K562 (cell line): ENCODE results near the gene LRRC1. TPM values are rescaled to one million over a fixed set of nuclear protein-coding genes. Genes with fewer than 3 reads are reported as not detected.

ENCODE experiments used
- ATAC-seq: fragments of 200-7000 bp; cut with Tn5 transposase; 3 replicates; pipeline ENCODE4 v1.9.1; 2020; ENCODE audit warnings: moderate library complexity
- BruUV-seq: library from RNA; stranded (reverse); fragments of 400-500 nt; replicated peaks from 2 replicates; lab custom pipeline; 2021; lab: Mats Ljungman, UMichigan
- CTCF ChIA-PET: fragments of 300-600 bp; formaldehyde crosslinking; extraction: SDS; loops from one replicate; lab custom pipeline; 2021; ENCODE audit warnings: low intra/inter-chr PET ratio; lab: Yijun Ruan, JAX
- POLR2A ChIA-PET: fragments of 300-600, 350-650 bp; sonication (Branson Sonifier 250); formaldehyde crosslinking; extraction: SDS; loops from one replicate; lab custom pipeline; 2021; ENCODE audit warnings: antibody characterized with exemption, inconsistent platforms; lab: Yijun Ruan, JAX
- DNase-seq, 4 experiments: peaks; one replicate each; pipeline versions ENCODE4 v3.0.0 to v3.0.0-alpha.2; 2011 to 2018; ENCODE audit warnings: low spot score in 3 of 4, mixed read lengths in 3 of 4; ENCODE audit errors: extremely low read depth in 1 of 4
- FAIRE-seq: peaks from 2 replicates; lab custom pipeline; 2011; peaks lifted over from hg19 to GRCh38; lab: Jason Lieb, UNC
- H2AFZ ChIP-seq: 2 replicates; pipeline ENCODE4 v1.6.0; 2011; ENCODE audit warnings: low read depth, low read length, control low read depth, inconsistent platforms
- H3K27ac ChIP-seq: fragments of 200-600 bp; 3 replicates; pipeline ENCODE4 v1.8.0; 2011; ENCODE audit warnings: low read depth, mild to moderate bottlenecking, control low read depth, inconsistent platforms, low read length, moderate library complexity, mixed read lengths; ENCODE audit errors: extremely low read depth
- H3K27me3 ChIP-seq, 2 experiments: fragments of 300-600 bp in 1 of 2; 2 replicates in 1 of 2; 3 replicates in 1 of 2; pipeline versions ENCODE4 v1.6.0 to v1.8.0; 2011; ENCODE audit warnings: inconsistent platforms in 2 of 2, low read length in 2 of 2, mild to moderate bottlenecking in 1 of 2, mixed read lengths in 1 of 2, moderate library complexity in 1 of 2; ENCODE audit not compliant: control insufficient read depth in 2 of 2, insufficient read depth in 2 of 2
- H3K36me3 ChIP-seq: fragments of 300-600 bp; 3 replicates; pipeline ENCODE4 v1.8.0; 2011; ENCODE audit warnings: mild to moderate bottlenecking, low read length, inconsistent platforms; ENCODE audit not compliant: control insufficient read depth, insufficient read depth
- H3K4me1 ChIP-seq, 2 experiments: fragments of 200-600 bp in 1 of 2; replicated peaks in 1 of 2; 2 replicates in 1 of 2; 3 replicates in 1 of 2; pipeline versions ENCODE4 v1.5.1 to v1.8.0; 2011; ENCODE audit warnings: inconsistent platforms in 2 of 2, low read length in 2 of 2, mild to moderate bottlenecking in 1 of 2, mixed read lengths in 1 of 2, moderate library complexity in 1 of 2; ENCODE audit not compliant: control insufficient read depth in 2 of 2, insufficient read depth in 2 of 2
- H3K4me2 ChIP-seq: 2 replicates; pipeline ENCODE4 v1.6.1; 2011; ENCODE audit warnings: low read length, control low read depth, inconsistent platforms, mixed read lengths; ENCODE audit not compliant: insufficient read depth
- H3K4me3 ChIP-seq: fragments of 200-600 bp; sonication (generic), shearing (Covaris generic); 2 replicates; pipeline ENCODE4 v1.5.1; 2016; ENCODE audit warnings: control low read depth, inconsistent platforms
- H3K79me2 ChIP-seq: fragments of 200-600 bp; 3 replicates; pipeline ENCODE4 v1.8.0; 2011; ENCODE audit warnings: low read length, inconsistent platforms; ENCODE audit not compliant: control insufficient read depth, insufficient read depth
- H3K9ac ChIP-seq, 2 experiments: 2 replicates each; pipeline versions ENCODE4 v1.6.0 to v1.6.1; 2011; ENCODE audit warnings: low read depth in 2 of 2, low read length in 2 of 2, control low read depth in 1 of 2, inconsistent platforms in 1 of 2, mild to moderate bottlenecking in 1 of 2, mixed read lengths in 1 of 2; ENCODE audit not compliant: insufficient read depth in 1 of 2
- H3K9me1 ChIP-seq: one replicate; pipeline ENCODE4 v1.6.0; 2011; ENCODE audit warnings: inconsistent platforms, mild to moderate bottlenecking, low read length, moderate library complexity; ENCODE audit not compliant: control insufficient read depth, insufficient read depth
- H3K9me3 ChIP-seq: replicated peaks from 2 replicates; pipeline ENCODE4 v1.5.1; 2011; ENCODE audit warnings: low read depth, low read length, inconsistent platforms; ENCODE audit not compliant: control insufficient read depth, insufficient read depth
- H4K20me1 ChIP-seq: replicated peaks from 2 replicates; pipeline ENCODE4 v1.6.1; 2011; ENCODE audit warnings: low read length, inconsistent platforms, mixed read lengths; ENCODE audit not compliant: control insufficient read depth, insufficient read depth
- DLX4 ChIP-seq: fragments of 250-450 bp; sonication (Bioruptor Pico); IDR thresholded peaks from 2 replicates; pipeline ENCODE4 v1.6.1; 2021; ENCODE audit warnings: mild to moderate bottlenecking
- MBD2 ChIP-seq: sonication (generic); IDR thresholded peaks from 2 replicates; pipeline ENCODE4 v1.6.1; 2016; ENCODE audit warnings: low read depth, borderline replicate concordance
- TARDBP ChIP-seq: fragments of 450-650 bp; IDR thresholded peaks from 2 replicates; pipeline ENCODE4 v1.6.1; 2016
- ZNF695 ChIP-seq: fragments of 450-650 bp; formaldehyde crosslinking; IDR thresholded peaks from 2 replicates; pipeline ENCODE4 v1.4.0; 2020; ENCODE audit warnings: mild to moderate bottlenecking, moderate library complexity
- WGBS: fragments of 100-300 bp; shearing (Covaris generic); methylation state at CpG from one replicate; pipeline ENCODE4 v1.1.6; 2016; ENCODE audit warnings: low coverage, mixed read lengths; ENCODE audit not compliant: insufficient coverage; ENCODE audit errors: missing lambda C conversion rate; 5-methylcytosine and 5-hydroxymethylcytosine counted together
- in situ Hi-C: fragments of 300-500 bp; cut with MboI; formaldehyde crosslinking; loops from 4 replicates; pipeline ENCODE4 v1.15.0; 2018; ENCODE audit warnings: inconsistent platforms, mixed read lengths
- intact Hi-C: fragments of 100-400 bp; cut with micrococcal nuclease; formaldehyde crosslinking; loops from 2 replicates; pipeline ENCODE4 v1.14.2; 2022
- polyA plus RNA-seq, 8 experiments: library from polyadenylated mRNA; depleted of rRNA in 4 of 8; stranded (reverse) in 5 of 8; unstranded in 3 of 8; fragments of >200 nt; fragmentation: Nextera tagmentation in 2 of 8; fragmentation: Illumina TruSeq in 1 of 8; extraction: Ambion mirVana in 2 of 8; extraction: Trizol in 1 of 8; gene quantifications; 2 replicates each; pipeline versions ENCODE4 v1.2.1 to v1.2.3, GENCODE V29; 2011 to 2014; ENCODE audit warnings: inconsistent platforms in 1 of 8, missing spikeins in 1 of 8
- total RNA-seq, 7 experiments: library from RNA; depleted of rRNA in 6 of 7; stranded (reverse); fragments of >200 nt in 6 of 7; fragmentation: Illumina TruSeq in 2 of 7; extraction: Trizol in 2 of 7; gene quantifications; 2 replicates each; pipeline versions ENCODE4 v1.2.1 to v1.2.3, GENCODE V29; 2011 to 2021; ENCODE audit warnings: low replicate concordance in 1 of 7
- TF ChIP-seq, protein P1 (sequence below): fragments of 450-650 bp; IDR thresholded peaks from one replicate; pipeline ENCODE4 v1.6.1; 2018; ENCODE audit warnings: mild to moderate bottlenecking, moderate library complexity; ENCODE audit not compliant: partially characterized antibody
- TF ChIP-seq, protein P2 (sequence below): fragments of 200-600 bp; sonication (generic); IDR thresholded peaks from one replicate; pipeline ENCODE4 v1.6.1; 2012; ENCODE audit warnings: mild to moderate bottlenecking, low read depth, low read length, inconsistent platforms
- TF ChIP-seq, protein P3 (sequence below), 2 experiments: fragments of 450-650 bp; IDR thresholded peaks; 2 replicates each; pipeline ENCODE4 v1.6.1; 2016

LRRC1 gene
- total and polyA plus RNA-seq, 9 of the 15 experiments (the other 6 are each of a cell fraction or from before 2014, with no cell fraction given): not detected

GRCh38 chr6:53932516-53932915 is 137.7 kb downstream of the LRRC1 start:
- DNase-seq (no peak), ATAC-seq (no peak), FAIRE-seq (no peak)
- H3K4me2 ChIP-seq: no peak overlapping the region
- intact Hi-C loops: no loop called here
- no peaks in the 10 kb centered on the region for H3K4me1 ChIP-seq
- ChIA-PET POLR2A (no interaction called here), CTCF (no interaction called here)
- no peaks in the 10 kb centered on the region for H4K20me1 ChIP-seq
- no peak overlapping the region for H3K27ac ChIP-seq
- no peak overlapping the region for H2AFZ ChIP-seq
- H3K36me3 ChIP-seq: no peaks in the 10 kb centered on the region
- no peak overlapping the region for H3K4me3 ChIP-seq
- no peaks in the 10 kb centered on the region for H3K79me2 ChIP-seq
- in situ Hi-C loops: no loop called here
- no peaks in the 10 kb centered on the region for H3K9me3 ChIP-seq
- no peak overlapping the region for H3K9ac ChIP-seq
- TF ChIP-seq TARDBP (no peak), MBD2 (no peak), DLX4 (no peak), ZNF695 (CRISPR knock-in tag) (no peak)
- TF ChIP-seq, protein P1, sequence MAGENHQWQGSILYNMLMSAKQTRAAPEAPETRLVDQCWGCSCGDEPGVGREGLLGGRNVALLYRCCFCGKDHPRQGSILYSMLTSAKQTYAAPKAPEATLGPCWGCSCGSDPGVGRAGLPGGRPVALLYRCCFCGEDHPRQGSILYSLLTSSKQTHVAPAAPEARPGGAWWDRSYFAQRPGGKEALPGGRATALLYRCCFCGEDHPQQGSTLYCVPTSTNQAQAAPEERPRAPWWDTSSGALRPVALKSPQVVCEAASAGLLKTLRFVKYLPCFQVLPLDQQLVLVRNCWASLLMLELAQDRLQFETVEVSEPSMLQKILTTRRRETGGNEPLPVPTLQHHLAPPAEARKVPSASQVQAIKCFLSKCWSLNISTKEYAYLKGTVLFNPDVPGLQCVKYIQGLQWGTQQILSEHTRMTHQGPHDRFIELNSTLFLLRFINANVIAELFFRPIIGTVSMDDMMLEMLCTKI: no peak
- TF ChIP-seq, protein P2, sequence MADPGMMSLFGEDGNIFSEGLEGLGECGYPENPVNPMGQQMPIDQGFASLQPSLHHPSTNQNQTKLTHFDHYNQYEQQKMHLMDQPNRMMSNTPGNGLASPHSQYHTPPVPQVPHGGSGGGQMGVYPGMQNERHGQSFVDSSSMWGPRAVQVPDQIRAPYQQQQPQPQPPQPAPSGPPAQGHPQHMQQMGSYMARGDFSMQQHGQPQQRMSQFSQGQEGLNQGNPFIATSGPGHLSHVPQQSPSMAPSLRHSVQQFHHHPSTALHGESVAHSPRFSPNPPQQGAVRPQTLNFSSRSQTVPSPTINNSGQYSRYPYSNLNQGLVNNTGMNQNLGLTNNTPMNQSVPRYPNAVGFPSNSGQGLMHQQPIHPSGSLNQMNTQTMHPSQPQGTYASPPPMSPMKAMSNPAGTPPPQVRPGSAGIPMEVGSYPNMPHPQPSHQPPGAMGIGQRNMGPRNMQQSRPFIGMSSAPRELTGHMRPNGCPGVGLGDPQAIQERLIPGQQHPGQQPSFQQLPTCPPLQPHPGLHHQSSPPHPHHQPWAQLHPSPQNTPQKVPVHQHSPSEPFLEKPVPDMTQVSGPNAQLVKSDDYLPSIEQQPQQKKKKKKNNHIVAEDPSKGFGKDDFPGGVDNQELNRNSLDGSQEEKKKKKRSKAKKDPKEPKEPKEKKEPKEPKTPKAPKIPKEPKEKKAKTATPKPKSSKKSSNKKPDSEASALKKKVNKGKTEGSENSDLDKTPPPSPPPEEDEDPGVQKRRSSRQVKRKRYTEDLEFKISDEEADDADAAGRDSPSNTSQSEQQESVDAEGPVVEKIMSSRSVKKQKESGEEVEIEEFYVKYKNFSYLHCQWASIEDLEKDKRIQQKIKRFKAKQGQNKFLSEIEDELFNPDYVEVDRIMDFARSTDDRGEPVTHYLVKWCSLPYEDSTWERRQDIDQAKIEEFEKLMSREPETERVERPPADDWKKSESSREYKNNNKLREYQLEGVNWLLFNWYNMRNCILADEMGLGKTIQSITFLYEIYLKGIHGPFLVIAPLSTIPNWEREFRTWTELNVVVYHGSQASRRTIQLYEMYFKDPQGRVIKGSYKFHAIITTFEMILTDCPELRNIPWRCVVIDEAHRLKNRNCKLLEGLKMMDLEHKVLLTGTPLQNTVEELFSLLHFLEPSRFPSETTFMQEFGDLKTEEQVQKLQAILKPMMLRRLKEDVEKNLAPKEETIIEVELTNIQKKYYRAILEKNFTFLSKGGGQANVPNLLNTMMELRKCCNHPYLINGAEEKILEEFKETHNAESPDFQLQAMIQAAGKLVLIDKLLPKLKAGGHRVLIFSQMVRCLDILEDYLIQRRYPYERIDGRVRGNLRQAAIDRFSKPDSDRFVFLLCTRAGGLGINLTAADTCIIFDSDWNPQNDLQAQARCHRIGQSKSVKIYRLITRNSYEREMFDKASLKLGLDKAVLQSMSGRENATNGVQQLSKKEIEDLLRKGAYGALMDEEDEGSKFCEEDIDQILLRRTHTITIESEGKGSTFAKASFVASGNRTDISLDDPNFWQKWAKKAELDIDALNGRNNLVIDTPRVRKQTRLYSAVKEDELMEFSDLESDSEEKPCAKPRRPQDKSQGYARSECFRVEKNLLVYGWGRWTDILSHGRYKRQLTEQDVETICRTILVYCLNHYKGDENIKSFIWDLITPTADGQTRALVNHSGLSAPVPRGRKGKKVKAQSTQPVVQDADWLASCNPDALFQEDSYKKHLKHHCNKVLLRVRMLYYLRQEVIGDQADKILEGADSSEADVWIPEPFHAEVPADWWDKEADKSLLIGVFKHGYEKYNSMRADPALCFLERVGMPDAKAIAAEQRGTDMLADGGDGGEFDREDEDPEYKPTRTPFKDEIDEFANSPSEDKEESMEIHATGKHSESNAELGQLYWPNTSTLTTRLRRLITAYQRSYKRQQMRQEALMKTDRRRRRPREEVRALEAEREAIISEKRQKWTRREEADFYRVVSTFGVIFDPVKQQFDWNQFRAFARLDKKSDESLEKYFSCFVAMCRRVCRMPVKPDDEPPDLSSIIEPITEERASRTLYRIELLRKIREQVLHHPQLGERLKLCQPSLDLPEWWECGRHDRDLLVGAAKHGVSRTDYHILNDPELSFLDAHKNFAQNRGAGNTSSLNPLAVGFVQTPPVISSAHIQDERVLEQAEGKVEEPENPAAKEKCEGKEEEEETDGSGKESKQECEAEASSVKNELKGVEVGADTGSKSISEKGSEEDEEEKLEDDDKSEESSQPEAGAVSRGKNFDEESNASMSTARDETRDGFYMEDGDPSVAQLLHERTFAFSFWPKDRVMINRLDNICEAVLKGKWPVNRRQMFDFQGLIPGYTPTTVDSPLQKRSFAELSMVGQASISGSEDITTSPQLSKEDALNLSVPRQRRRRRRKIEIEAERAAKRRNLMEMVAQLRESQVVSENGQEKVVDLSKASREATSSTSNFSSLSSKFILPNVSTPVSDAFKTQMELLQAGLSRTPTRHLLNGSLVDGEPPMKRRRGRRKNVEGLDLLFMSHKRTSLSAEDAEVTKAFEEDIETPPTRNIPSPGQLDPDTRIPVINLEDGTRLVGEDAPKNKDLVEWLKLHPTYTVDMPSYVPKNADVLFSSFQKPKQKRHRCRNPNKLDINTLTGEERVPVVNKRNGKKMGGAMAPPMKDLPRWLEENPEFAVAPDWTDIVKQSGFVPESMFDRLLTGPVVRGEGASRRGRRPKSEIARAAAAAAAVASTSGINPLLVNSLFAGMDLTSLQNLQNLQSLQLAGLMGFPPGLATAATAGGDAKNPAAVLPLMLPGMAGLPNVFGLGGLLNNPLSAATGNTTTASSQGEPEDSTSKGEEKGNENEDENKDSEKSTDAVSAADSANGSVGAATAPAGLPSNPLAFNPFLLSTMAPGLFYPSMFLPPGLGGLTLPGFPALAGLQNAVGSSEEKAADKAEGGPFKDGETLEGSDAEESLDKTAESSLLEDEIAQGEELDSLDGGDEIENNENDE: no peak
- TF ChIP-seq, protein P3, sequence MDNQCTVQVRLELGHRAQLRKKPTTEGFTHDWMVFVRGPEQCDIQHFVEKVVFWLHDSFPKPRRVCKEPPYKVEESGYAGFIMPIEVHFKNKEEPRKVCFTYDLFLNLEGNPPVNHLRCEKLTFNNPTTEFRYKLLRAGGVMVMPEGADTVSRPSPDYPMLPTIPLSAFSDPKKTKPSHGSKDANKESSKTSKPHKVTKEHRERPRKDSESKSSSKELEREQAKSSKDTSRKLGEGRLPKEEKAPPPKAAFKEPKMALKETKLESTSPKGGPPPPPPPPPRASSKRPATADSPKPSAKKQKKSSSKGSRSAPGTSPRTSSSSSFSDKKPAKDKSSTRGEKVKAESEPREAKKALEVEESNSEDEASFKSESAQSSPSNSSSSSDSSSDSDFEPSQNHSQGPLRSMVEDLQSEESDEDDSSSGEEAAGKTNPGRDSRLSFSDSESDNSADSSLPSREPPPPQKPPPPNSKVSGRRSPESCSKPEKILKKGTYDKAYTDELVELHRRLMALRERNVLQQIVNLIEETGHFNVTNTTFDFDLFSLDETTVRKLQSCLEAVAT (IDR thresholded peaks at IDR 0.05): no peak
- BruUV-seq: no TSS peak
- WGBS: 0% methylated on average over 2 of the region's 2 CpGs
- H3K27me3 ChIP-seq: no peaks in the 10 kb centered on the region
- no peaks in the 10 kb centered on the region for H3K9me1 ChIP-seq
